H1 (cell line): ENCODE data around the gene DFFA. TPM values are rescaled to one million over a fixed set of nuclear protein-coding genes. Genes with fewer than 3 reads are reported as not detected.

Source experiments
- CTCF ChIA-PET: fragments of 300-600 bp; sonication (Branson Sonifier 250); formaldehyde crosslinking; loops from one replicate; lab custom pipeline; 2021; ENCODE audit not compliant: partially characterized antibody; lab: Charles Lee
- POLR2A ChIA-PET: fragments of 300-600 bp; sonication (Branson Sonifier 250); formaldehyde crosslinking; loops from one replicate; lab custom pipeline; 2021; ENCODE audit warnings: inconsistent platforms; ENCODE audit not compliant: partially characterized antibody; lab: Charles Lee
- DNase-seq, 2 experiments: peaks; one replicate each; pipeline versions ENCODE4 v3.0.0 to v3.0.0-alpha.2; 2010 to 2022; ENCODE audit warnings: low spot score in 2 of 2, low read depth in 1 of 2, mixed read lengths in 1 of 2
- FAIRE-seq: peaks from 2 replicates; lab custom pipeline; 2011; peaks lifted over from hg19 to GRCh38; lab: Jason Lieb, UNC
- H2AFZ ChIP-seq: 2 replicates; pipeline ENCODE4 v1.8.1; 2012; ENCODE audit warnings: low read length, inconsistent platforms
- H2AK5ac ChIP-seq: 2 replicates; pipeline ENCODE4 v1.6.1; 2013; ENCODE audit warnings: low read depth, low read length
- H2BK120ac ChIP-seq: replicated peaks from 2 replicates; pipeline ENCODE3; 2013; ENCODE audit warnings: low read depth, low read length, inconsistent platforms
- H2BK12ac ChIP-seq: 2 replicates; pipeline ENCODE4 v1.6.1; 2013; ENCODE audit warnings: low read depth, low read length
- H2BK15ac ChIP-seq: 2 replicates; pipeline ENCODE4 v1.6.1; 2013; ENCODE audit warnings: low read length
- H2BK20ac ChIP-seq: 2 replicates; pipeline ENCODE4 v1.6.1; 2013; ENCODE audit warnings: low read length
- H2BK5ac ChIP-seq: 2 replicates; pipeline ENCODE4 v1.6.1; 2013; ENCODE audit warnings: low read depth, low read length
- H3K14ac ChIP-seq: 2 replicates; pipeline ENCODE4 v1.6.1; 2013; ENCODE audit warnings: inconsistent platforms; ENCODE audit not compliant: insufficient read length
- H3K18ac ChIP-seq: 2 replicates; pipeline ENCODE4 v1.6.1; 2013; ENCODE audit warnings: low read length; ENCODE audit errors: extremely low read depth
- H3K23ac ChIP-seq: 2 replicates; pipeline ENCODE4 v1.6.1; 2013; ENCODE audit warnings: inconsistent platforms; ENCODE audit not compliant: insufficient read length
- H3K23me2 ChIP-seq: 2 replicates; pipeline ENCODE4 v1.6.1; 2013; ENCODE audit warnings: low read depth, low read length
- H3K27ac ChIP-seq: 2 replicates; pipeline ENCODE4 v1.6.1; 2011; ENCODE audit warnings: low read depth, low read length, inconsistent platforms
- H3K27me3 ChIP-seq, 4 experiments: replicated peaks in 1 of 4; 1 replicate in 1 of 4; 2 replicates in 3 of 4; pipeline versions ENCODE4 v1.6.1 to v1.8.1; 2011 to 2013; ENCODE audit warnings: low read length in 3 of 4, mild to moderate bottlenecking in 3 of 4, inconsistent platforms in 2 of 4, mixed read lengths in 2 of 4, moderate library complexity in 1 of 4; ENCODE audit not compliant: control insufficient read depth in 3 of 4, insufficient read depth in 3 of 4; ENCODE audit errors: extremely low read depth in 1 of 4
- H3K36me3 ChIP-seq, 4 experiments: 2 replicates each; pipeline versions ENCODE4 v1.6.1 to v1.8.1; 2011 to 2013; ENCODE audit warnings: mild to moderate bottlenecking in 4 of 4, low read length in 3 of 4, moderate library complexity in 2 of 4, control low read depth in 1 of 4, inconsistent platforms in 1 of 4; ENCODE audit not compliant: insufficient read depth in 4 of 4, control insufficient read depth in 2 of 4
- H3K4ac ChIP-seq: replicated peaks from 2 replicates; pipeline ENCODE3; 2013; ENCODE audit warnings: low read length, low read depth, mixed read lengths, inconsistent platforms; ENCODE audit not compliant: insufficient read length
- H3K4me1 ChIP-seq, 4 experiments: replicated peaks in 1 of 4; 1 replicate in 1 of 4; 2 replicates in 3 of 4; pipeline versions ENCODE4 v1.6.1 to v1.8.1; 2011 to 2013; ENCODE audit warnings: low read length in 3 of 4, inconsistent platforms in 2 of 4, mixed read lengths in 1 of 4; ENCODE audit not compliant: insufficient read depth in 4 of 4, control insufficient read depth in 3 of 4
- H3K4me2 ChIP-seq, 2 experiments: 2 replicates each; pipeline versions ENCODE4 v1.6.1 to v1.8.1; 2011 to 2013; ENCODE audit warnings: low read depth in 2 of 2, low read length in 2 of 2, control low read depth in 1 of 2, inconsistent platforms in 1 of 2, mild to moderate bottlenecking in 1 of 2; ENCODE audit not compliant: insufficient read depth in 1 of 2
- H3K4me3 ChIP-seq, 4 experiments: fragments of 200-600, 300-600 bp in 1 of 4; sonication (generic), shearing (Covaris generic), sonication (Bioruptor Twin) in 1 of 4; 2 replicates each; pipeline versions ENCODE4 v1.5.1 to v1.8.1; 2011 to 2016; ENCODE audit warnings: low read length in 4 of 4, low read depth in 3 of 4, control low read depth in 2 of 4, inconsistent platforms in 2 of 4, mild to moderate bottlenecking in 2 of 4, mixed read lengths in 1 of 4, moderate library complexity in 1 of 4; ENCODE audit not compliant: insufficient read depth in 2 of 4; ENCODE audit errors: extremely low read depth in 1 of 4
- H3K56ac ChIP-seq: replicated peaks from 2 replicates; pipeline ENCODE3; 2013; ENCODE audit warnings: low read depth, mild to moderate bottlenecking, mixed read lengths, low read length, inconsistent platforms; ENCODE audit not compliant: insufficient read length
- H3K79me1 ChIP-seq: 2 replicates; pipeline ENCODE4 v1.6.1; 2013; ENCODE audit warnings: low read depth, low read length, control low read depth
- H3K79me2 ChIP-seq, 2 experiments: 2 replicates each; pipeline versions ENCODE4 v1.6.1 to v1.8.1; 2012 to 2013; ENCODE audit warnings: low read length in 2 of 2, mild to moderate bottlenecking in 2 of 2, inconsistent platforms in 1 of 2; ENCODE audit not compliant: insufficient read depth in 2 of 2, control insufficient read depth in 1 of 2
- H3K9ac ChIP-seq, 4 experiments: replicated peaks in 1 of 4; 1 replicate in 1 of 4; 2 replicates in 3 of 4; pipeline versions ENCODE4 v1.6.1 to v1.8.1; 2011 to 2013; ENCODE audit warnings: low read depth in 3 of 4, low read length in 3 of 4, control low read depth in 2 of 4, mild to moderate bottlenecking in 2 of 4, moderate library complexity in 2 of 4, inconsistent platforms in 1 of 4; ENCODE audit errors: extremely low read depth in 1 of 4
- H3K9me3 ChIP-seq, 2 experiments: 2 replicates each; pipeline versions ENCODE4 v1.6.1 to v1.8.1; 2012 to 2013; ENCODE audit warnings: mild to moderate bottlenecking in 2 of 2, moderate library complexity in 2 of 2, control low read depth in 1 of 2, inconsistent platforms in 1 of 2, low read depth in 1 of 2, low read length in 1 of 2, mixed read lengths in 1 of 2; ENCODE audit not compliant: insufficient read depth in 2 of 2
- H4K20me1 ChIP-seq, 2 experiments: replicated peaks in 1 of 2; 2 replicates each; pipeline versions ENCODE3 to v1.8.1; 2011 to 2013; ENCODE audit warnings: inconsistent platforms in 2 of 2, low read length in 2 of 2, mild to moderate bottlenecking in 1 of 2; ENCODE audit not compliant: insufficient read depth in 2 of 2, control insufficient read depth in 1 of 2
- H4K5ac ChIP-seq: 2 replicates; pipeline ENCODE4 v1.6.1; 2013; ENCODE audit warnings: low read length, low read depth, mixed read lengths, inconsistent platforms; ENCODE audit not compliant: insufficient read length
- H4K8ac ChIP-seq: 2 replicates; pipeline ENCODE4 v1.8.0; 2013; ENCODE audit warnings: mild to moderate bottlenecking, moderate library complexity, low read length, inconsistent platforms; ENCODE audit not compliant: insufficient read depth; ENCODE audit errors: extremely low read depth
- H4K91ac ChIP-seq: replicated peaks from 2 replicates; pipeline ENCODE3; 2013; ENCODE audit warnings: low read length, mixed read lengths, inconsistent platforms; ENCODE audit not compliant: insufficient read length
- ASH2L ChIP-seq: fragments of 200-600, 300-600 bp; sonication (generic); IDR thresholded peaks from one replicate; pipeline ENCODE4 v1.7.1; 2017; ENCODE audit warnings: low read length
- CBX5 ChIP-seq: fragments of 300-800, 300-1000 bp; sonication (generic); IDR thresholded peaks from 2 replicates; pipeline ENCODE4 v1.7.1; 2016; ENCODE audit warnings: antibody characterized with exemption, low read length, low read depth
- JUND ChIP-seq: IDR thresholded peaks from 2 replicates; pipeline ENCODE4 v1.6.1; 2011; ENCODE audit warnings: mild to moderate bottlenecking, improper control_type of control experiment, low read length
- NANOG ChIP-seq: IDR thresholded peaks from 2 replicates; pipeline ENCODE4 v1.6.1; 2011; ENCODE audit warnings: low read length, low read depth, mild to moderate bottlenecking, inconsistent platforms; ENCODE audit not compliant: insufficient read depth, poor library complexity, severe bottlenecking
- RFX5 ChIP-seq: IDR thresholded peaks from 2 replicates; pipeline ENCODE4 v1.6.1; 2011; ENCODE audit warnings: low read depth, low read length, improper control_type of control experiment, borderline replicate concordance
- RNF2 ChIP-seq: fragments of 200-900, 300-1000 bp; sonication (generic); IDR thresholded peaks from 2 replicates; pipeline ENCODE4 v1.7.1; 2016; ENCODE audit warnings: borderline replicate concordance, low read depth, mild to moderate bottlenecking, antibody characterized with exemption, low read length; ENCODE audit not compliant: poor library complexity, severe bottlenecking; ENCODE audit errors: missing control alignments
- SP4 ChIP-seq: IDR thresholded peaks from 2 replicates; pipeline ENCODE4 v1.6.1; 2012; ENCODE audit warnings: low read length, inconsistent platforms
- YY1 ChIP-seq: IDR thresholded peaks from 2 replicates; pipeline ENCODE4 v1.6.1; 2011; ENCODE audit warnings: low read depth, mild to moderate bottlenecking, low read length
- WGBS, 2 experiments: shearing (Covaris generic) in 1 of 2; methylation state at CpG; one replicate each; pipeline versions ENCODE4 v1.1.6 to v1.1.7; 2013 to 2015; ENCODE audit warnings: low lambda C conversion rate in 2 of 2, mixed read lengths in 2 of 2, inconsistent platforms in 1 of 2, low coverage in 1 of 2, missing lambda C conversion rate in 1 of 2; ENCODE audit not compliant: insufficient replicate concordance in 2 of 2, insufficient coverage in 1 of 2, insufficient read length in 1 of 2; ENCODE audit errors: extremely low coverage in 1 of 2, missing lambda C conversion rate in 1 of 2; 5-methylcytosine and 5-hydroxymethylcytosine counted together
- polyA plus RNA-seq, 7 experiments: library from polyadenylated mRNA; depleted of rRNA in 3 of 7; stranded (reverse) in 5 of 7; unstranded in 2 of 7; fragments of >200 nt in 5 of 7; fragments of 200-250 nt in 2 of 7; gene quantifications; 1 replicate in 5 of 7; 2 replicates in 1 of 7; 4 replicates in 1 of 7; pipeline versions ENCODE4 v1.2.1 to v1.2.3, GENCODE V29; 2011 to 2013; ENCODE audit warnings: missing spikeins in 2 of 7, mixed read lengths in 2 of 7
- total RNA-seq: library from RNA; stranded (reverse); fragmentation: NEBNext Ultra II Directional; extraction: Animal tissue kit (Norgen Biotek cat#: 25700); gene quantifications from 2 replicates; pipeline ENCODE4 v1.2.1, GENCODE V29; 2021
- TF ChIP-seq, protein P1 (sequence below): IDR thresholded peaks from 2 replicates; pipeline ENCODE4 v1.6.1; 2012; ENCODE audit warnings: inconsistent platforms

Gene DFFA
- total and polyA plus RNA-seq, 2 of the 8 experiments (the other 6 are each of a cell fraction or from before 2014, with no cell fraction given) = 34.3 to 79.9 TPM

DNA sequence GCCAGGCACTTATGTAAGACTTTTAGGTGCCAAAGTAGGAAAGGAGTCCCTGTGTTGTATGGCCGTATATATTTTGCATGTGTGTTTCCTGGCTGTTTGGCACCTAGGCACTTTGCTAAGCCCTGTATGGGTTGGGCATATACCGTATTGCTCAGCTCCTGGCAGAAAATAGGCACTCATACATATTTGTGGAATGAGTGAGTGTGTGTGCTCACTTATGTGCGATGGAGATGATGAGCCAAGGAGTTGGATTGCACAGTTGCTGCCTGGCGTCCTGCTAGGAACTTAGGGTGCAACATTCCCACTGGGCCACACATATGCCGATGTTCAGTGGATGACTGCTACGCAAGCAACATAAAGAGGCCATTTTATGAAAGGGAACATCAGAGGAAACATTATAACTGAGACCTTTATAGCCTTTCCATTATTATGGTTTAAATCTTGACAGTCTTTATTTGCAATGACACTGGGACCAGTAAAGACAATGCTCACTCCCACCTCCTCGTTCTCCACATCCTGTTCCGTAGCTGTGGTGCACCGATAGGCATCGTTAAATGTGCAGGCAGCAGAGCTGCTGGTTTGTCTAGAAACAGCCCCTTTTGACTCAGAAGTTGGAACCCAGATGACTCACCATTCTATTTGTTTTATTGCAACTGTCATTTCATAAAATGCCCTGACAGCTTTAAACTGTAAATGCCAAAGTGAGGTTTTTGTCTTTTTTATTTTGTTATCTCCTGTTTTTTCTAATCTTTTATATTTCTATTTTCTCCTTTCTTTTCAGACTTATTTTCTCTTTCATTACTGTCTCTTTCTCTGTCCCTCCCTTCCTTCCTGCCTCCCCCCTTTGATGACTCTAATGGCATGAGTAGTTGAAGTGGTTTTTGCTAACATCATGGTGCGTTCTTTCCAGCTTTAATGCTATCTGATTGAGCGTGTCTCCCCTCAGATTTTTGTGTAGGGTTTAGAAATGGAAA is 38.5 kb upstream of the DFFA start:
- Histone ChIP-seq H3K79me2 (peaks cover 3 to 49% of the 10 kb centered on the region in 2 experiments; a peak in 2 of 4 replicates), H4K20me1 (peaks cover 1 to 7% of the 10 kb centered on the region in 2 experiments), H3K9me3 (no peaks in the 10 kb centered on the region), H3K27ac (no peak overlapping the region), H3K14ac (no peak overlapping the region), H3K23ac (no peak overlapping the region), H3K4me3 (no peak overlapping the region), H3K4ac (no peak overlapping the region), H2BK120ac (no peak overlapping the region), H3K23me2 (no peaks in the 10 kb centered on the region; the same call in 1 of the 2 replicates), H3K36me3 (no peaks in the 10 kb centered on the region), H2BK20ac (no peak overlapping the region), H4K5ac (no peak overlapping the region), H2BK5ac (no peak overlapping the region; the same call in 1 of the 2 replicates), H2AFZ (no peak overlapping the region), H3K27me3 (no peaks in the 10 kb centered on the region), H4K8ac (no peak overlapping the region), H2BK15ac (no peak overlapping the region), H4K91ac (no peak overlapping the region), H3K4me1 (peaks cover 5 to 18% (median 9%) of the 10 kb centered on the region in 4 experiments), H3K79me1 (peaks cover 8% of the 10 kb centered on the region; the same call in 1 of the 2 replicates), H2BK12ac (no peak overlapping the region), H3K56ac (no peak overlapping the region), H3K18ac (no peak overlapping the region), H3K4me2 (no peak overlapping the region), H2AK5ac (no peak overlapping the region), H3K9ac (no peak overlapping the region; a peak in 1 of 7 replicates)
- POLR2A ChIA-PET = interaction anchor here (1.2 kb wide), 1 partner anchor 8 kb away, joined by 3 read pairs; no protein-coding TSS in a partner anchor
- CTCF ChIA-PET = interaction anchor here (0.6 to 9.1 kb wide), 4 partner anchors 17 to 422 kb away, joined by 3 to 78 read pairs (median 14); no protein-coding TSS in a partner anchor
- no peak for DNase-seq
- FAIRE-seq = no peak
- 89% methylated on average over 12 of the region's 12 CpGs; no CpG with 5 or more reads in 1 of the 2 experiments for WGBS, 2 experiments
- TF ChIP-seq NANOG = no peak
- TF ChIP-seq YY1 = no peak
- no peak for TF ChIP-seq RFX5
- TF ChIP-seq CBX5 = no peak
- no peak for TF ChIP-seq ASH2L
- TF ChIP-seq, protein P1, sequence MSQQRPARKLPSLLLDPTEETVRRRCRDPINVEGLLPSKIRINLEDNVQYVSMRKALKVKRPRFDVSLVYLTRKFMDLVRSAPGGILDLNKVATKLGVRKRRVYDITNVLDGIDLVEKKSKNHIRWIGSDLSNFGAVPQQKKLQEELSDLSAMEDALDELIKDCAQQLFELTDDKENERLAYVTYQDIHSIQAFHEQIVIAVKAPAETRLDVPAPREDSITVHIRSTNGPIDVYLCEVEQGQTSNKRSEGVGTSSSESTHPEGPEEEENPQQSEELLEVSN = no peak
- TF ChIP-seq RNF2 = no peak
- no peak for TF ChIP-seq SP4
- TF ChIP-seq JUND = no peak
